ENCODE results near the gene IP6K3. TPM values are rescaled to one million over a fixed set of nuclear protein-coding genes. Genes with fewer than 3 reads are reported as not detected.

IP6K3 gene
- total RNA-seq, 1 donor from 2014 or later, result 1.5 TPM

GRCh38 chr6:33766921-33767907, 20.5 kb upstream of the IP6K3 start:
- Histone ChIP-seq H3K27ac (no peak overlapping the region), H3K9me3 (no peaks in the 10 kb centered on the region), H3K4me3 (no peak overlapping the region), H3K4me1 (peaks cover 48% of the 10 kb centered on the region), H3K27me3 (no peaks in the 10 kb centered on the region), H3K36me3 (no peaks in the 10 kb centered on the region)
- TF ChIP-seq POLR2A (IDR thresholded peaks at IDR 0.05) (no peak), POLR2AphosphoS5 (IDR thresholded peaks at IDR 0.05; ENCODE audit: insufficient read depth in 1 of 2, low read depth in 1 of 2) (no peak), CTCF (IDR thresholded peaks at IDR 0.05) (no peak)
- intact Hi-C loops (cut with DNase I), result no loop called here
- DNase-seq (ENCODE audit: extremely low spot score in 2 of 2), result no peak

- no peak for DNase-seq (ENCODE audit: extremely low spot score in 2 of 2)
- Histone ChIP-seq H3K36me3 (no peaks in the 10 kb centered on the region), H3K27me3 (no peaks in the 10 kb centered on the region), H3K4me1 (peaks cover 43% of the 10 kb centered on the region), H3K27ac (no peak overlapping the region), H3K4me3 (no peak overlapping the region), H3K9me3 (no peaks in the 10 kb centered on the region)
- no peak for TF ChIP-seq POLR2A (IDR thresholded peaks at IDR 0.05)
- TF ChIP-seq CTCF (IDR thresholded peaks at IDR 0.05), result no peak
- no peak for TF ChIP-seq POLR2AphosphoS5 (IDR thresholded peaks at IDR 0.05; ENCODE audit: insufficient read depth in 1 of 2, low read depth in 1 of 2)
- intact Hi-C loops (cut with DNase I), result no loop called here
Measured at GRCh38 chr6:33765368-33765767, 18.7 kb upstream of the IP6K3 start.

- DNase-seq (ENCODE audit: extremely low spot score in 2 of 2), result no peak
- no peak overlapping the region for H3K27ac ChIP-seq
- H3K27me3 ChIP-seq, result no peaks in the 10 kb centered on the region
- H3K4me1 ChIP-seq, result peaks cover 30% of the 10 kb centered on the region
- no peak overlapping the region for H3K4me3 ChIP-seq
- intact Hi-C loops (cut with DNase I), result no loop called here
- no peaks in the 10 kb centered on the region for H3K9me3 ChIP-seq
- TF ChIP-seq POLR2A (IDR thresholded peaks at IDR 0.05), result no peak
- no peak for TF ChIP-seq CTCF (IDR thresholded peaks at IDR 0.05)
- TF ChIP-seq POLR2AphosphoS5 (IDR thresholded peaks at IDR 0.05; ENCODE audit: insufficient read depth in 1 of 2, low read depth in 1 of 2), result no peak
- no peaks in the 10 kb centered on the region for H3K36me3 ChIP-seq
Measured at GRCh38 chr6:33764036-33764435, 17.3 kb upstream of the IP6K3 start.

- no peak overlapping the region for H3K27ac ChIP-seq
- H3K27me3 ChIP-seq, result no peaks in the 10 kb centered on the region
- H3K4me3 ChIP-seq, result no peak overlapping the region
- no peak for DNase-seq (ENCODE audit: extremely low spot score in 2 of 2)
- intact Hi-C loops (cut with DNase I), result no loop called here
- H3K36me3 ChIP-seq, result no peaks in the 10 kb centered on the region
- H3K9me3 ChIP-seq, result no peaks in the 10 kb centered on the region
- peaks cover 25% of the 10 kb centered on the region for H3K4me1 ChIP-seq
- TF ChIP-seq POLR2A (IDR thresholded peaks at IDR 0.05) (no peak), CTCF (IDR thresholded peaks at IDR 0.05) (no peak), POLR2AphosphoS5 (IDR thresholded peaks at IDR 0.05; ENCODE audit: insufficient read depth in 1 of 2, low read depth in 1 of 2) (no peak)
Measured at GRCh38 chr6:33763483-33763882, 16.8 kb upstream of the IP6K3 start.

- H3K27ac ChIP-seq, result no peak overlapping the region
- TF ChIP-seq POLR2A (IDR thresholded peaks at IDR 0.05) (no peak), POLR2AphosphoS5 (IDR thresholded peaks at IDR 0.05; ENCODE audit: insufficient read depth in 1 of 2, low read depth in 1 of 2) (no peak), CTCF (IDR thresholded peaks at IDR 0.05) (no peak)
Measured at GRCh38 chr6:33762713-33763112, 16.0 kb upstream of the IP6K3 start.

More at GRCh38 chr6:33762713-33763112, 16.0 kb upstream of the IP6K3 start:
- no peak overlapping the region for H3K4me3 ChIP-seq
- no peaks in the 10 kb centered on the region for H3K9me3 ChIP-seq
- no peak for DNase-seq (ENCODE audit: extremely low spot score in 2 of 2)
- no peaks in the 10 kb centered on the region for H3K36me3 ChIP-seq
- no peaks in the 10 kb centered on the region for H3K27me3 ChIP-seq
- peaks cover 22% of the 10 kb centered on the region for H3K4me1 ChIP-seq
- intact Hi-C loops (cut with DNase I), result no loop called here

Measured in vagina (tissue), 2 donors.